Ishikawa (cell line): Measurements from ENCODE around the gene RHBDF2.

ENCODE experiments used
- EGR1 ChIP-seq: IDR thresholded peaks from 2 replicates; pipeline ENCODE4 v1.6.1; 2012
- EP300 ChIP-seq: IDR thresholded peaks from 2 replicates; pipeline ENCODE4 v1.6.1; 2012; ENCODE audit warnings: borderline replicate concordance
- MAX ChIP-seq: IDR thresholded peaks from 2 replicates; pipeline ENCODE4 v1.6.1; 2012
- NFIC ChIP-seq: IDR thresholded peaks from 2 replicates; pipeline ENCODE4 v1.6.1; 2012
- RAD21 ChIP-seq: IDR thresholded peaks from 2 replicates; pipeline ENCODE4 v1.6.1; 2012; ENCODE audit warnings: low read depth
- REST ChIP-seq: IDR thresholded peaks from 2 replicates; pipeline ENCODE4 v1.6.1; 2012; ENCODE audit warnings: low read depth, mild to moderate bottlenecking
- TAF1 ChIP-seq: IDR thresholded peaks from 2 replicates; pipeline ENCODE4 v1.6.1; 2012; ENCODE audit warnings: low read depth, mild to moderate bottlenecking
- TCF12 ChIP-seq: IDR thresholded peaks from 2 replicates; pipeline ENCODE4 v1.6.1; 2012; ENCODE audit warnings: low read depth
- USF1 ChIP-seq: IDR thresholded peaks from 2 replicates; pipeline ENCODE4 v1.6.1; 2012
- YY1 ChIP-seq: IDR thresholded peaks from 2 replicates; pipeline ENCODE4 v1.6.1; 2012; ENCODE audit warnings: low read depth

- peak; percentile 98 for TF ChIP-seq RAD21
- TF ChIP-seq REST: no peak
- no peak for TF ChIP-seq TAF1
- no peak for TF ChIP-seq TCF12
- peak; percentile 78 for TF ChIP-seq USF1
- TF ChIP-seq EGR1: no peak
- no peak for TF ChIP-seq EP300
- no peak for TF ChIP-seq YY1
- peak; percentile 92 for TF ChIP-seq MAX
- no peak for TF ChIP-seq NFIC
These were observed 5.5 kb upstream of the RHBDF2 start for GRCh38 chr17:76506408-76507345.
